K562 (cell line): ENCODE data around the gene KMT2A. TPM values are rescaled to one million over a fixed set of nuclear protein-coding genes. Genes with fewer than 3 reads are reported as not detected.
A peak's percentile ranks its signal among the peaks of the same experiment; 100 is the strongest.

Experiments
- ADNP ChIP-seq: fragments of 200-800 bp; sonication (Bioruptor generic); IDR thresholded peaks from 2 replicates; pipeline ENCODE4 v1.6.1; 2016; ENCODE audit warnings: missing genetic modification characterization, missing compliant biosample characterization
- CEBPB ChIP-seq: fragments of 450-650 bp; IDR thresholded peaks from 2 replicates; pipeline ENCODE4 v1.6.1; 2016; ENCODE audit warnings: missing genetic modification characterization, missing compliant biosample characterization
- DLX4 ChIP-seq: fragments of 250-450 bp; sonication (Bioruptor Pico); IDR thresholded peaks from 2 replicates; pipeline ENCODE4 v1.6.1; 2021; ENCODE audit warnings: mild to moderate bottlenecking
- FOXA3 ChIP-seq, 2 experiments: fragments of 450-650 bp in 1 of 2; sonication (generic) in 1 of 2; formaldehyde crosslinking; IDR thresholded peaks in 1 of 2; conservative IDR thresholded peaks in 1 of 2; 2 replicates each; pipeline versions ENCODE4 v1.4.0 to v1.8.0; 2020 to 2022; ENCODE audit warnings: mild to moderate bottlenecking in 2 of 2, missing genetic modification reagents in 1 of 2
- HDGF ChIP-seq: fragments of 450-650 bp; IDR thresholded peaks from 2 replicates; pipeline ENCODE4 v1.6.1; 2016
- HNRNPH1 ChIP-seq: fragments of 200-400 bp; formaldehyde crosslinking; optimal IDR thresholded peaks from 2 replicates; pipeline ENCODE3; 2017; ENCODE audit warnings: low read depth, mild to moderate bottlenecking, low read length, moderate library complexity
- KLF1 ChIP-seq: fragments of 450-650 bp; IDR thresholded peaks from 2 replicates; pipeline ENCODE4 v1.6.1; 2016; ENCODE audit warnings: missing genetic modification characterization, missing compliant biosample characterization
- SIRT6 ChIP-seq: IDR thresholded peaks from one replicate; pipeline ENCODE4 v1.6.1; 2012; ENCODE audit warnings: low read depth, mild to moderate bottlenecking, control low read depth, inconsistent platforms, low read length, moderate library complexity
- TARDBP ChIP-seq: fragments of 450-650 bp; IDR thresholded peaks from 2 replicates; pipeline ENCODE4 v1.6.1; 2016
- ZC3H8 ChIP-seq: fragments of 450-650 bp; IDR thresholded peaks from 2 replicates; pipeline ENCODE4 v1.6.1; 2017
- ZNF175 ChIP-seq: fragments of 200-800 bp; sonication (Bioruptor generic); IDR thresholded peaks from 2 replicates; pipeline ENCODE4 v1.6.1; 2016; ENCODE audit warnings: low read depth, mild to moderate bottlenecking, missing genetic modification characterization, missing compliant biosample characterization
- ZNF551 ChIP-seq: fragments of 250-450 bp; sonication (Bioruptor Pico); IDR thresholded peaks from 2 replicates; pipeline ENCODE4 v1.5.0; 2021; ENCODE audit warnings: mild to moderate bottlenecking, moderate library complexity
- ZNF583 ChIP-seq: fragments of 250-450 bp; sonication (Bioruptor Pico); IDR thresholded peaks from 2 replicates; pipeline ENCODE4 v1.4.0; 2020
- ZNF584 ChIP-seq: fragments of 200-800 bp; sonication (Bioruptor generic); IDR thresholded peaks from 2 replicates; pipeline ENCODE4 v1.6.1; 2016; ENCODE audit warnings: low read depth, mild to moderate bottlenecking, missing genetic modification characterization, missing compliant biosample characterization
- ZNF696 ChIP-seq: fragments of 250-450 bp; sonication (Bioruptor Pico); conservative IDR thresholded peaks from 2 replicates; pipeline ENCODE4 v1.4.0; 2020; ENCODE audit warnings: mild to moderate bottlenecking, moderate library complexity
- ZSCAN29 ChIP-seq: fragments of 450-650 bp; IDR thresholded peaks from 2 replicates; pipeline ENCODE4 v1.6.1; 2017
- polyA plus RNA-seq, 8 experiments: library from polyadenylated mRNA; depleted of rRNA in 4 of 8; stranded (reverse) in 5 of 8; unstranded in 3 of 8; fragments of >200 nt; fragmentation: Nextera tagmentation in 2 of 8; fragmentation: Illumina TruSeq in 1 of 8; extraction: Ambion mirVana in 2 of 8; extraction: Trizol in 1 of 8; gene quantifications; 2 replicates each; pipeline versions ENCODE4 v1.2.1 to v1.2.3, GENCODE V29; 2011 to 2014; ENCODE audit warnings: inconsistent platforms in 1 of 8, missing spikeins in 1 of 8
- total RNA-seq, 7 experiments: library from RNA; depleted of rRNA in 6 of 7; stranded (reverse); fragments of >200 nt in 6 of 7; fragmentation: Illumina TruSeq in 2 of 7; extraction: Trizol in 2 of 7; gene quantifications; 2 replicates each; pipeline versions ENCODE4 v1.2.1 to v1.2.3, GENCODE V29; 2011 to 2021; ENCODE audit warnings: low replicate concordance in 1 of 7
- TF ChIP-seq, protein P1 (sequence below): sonication (generic); formaldehyde crosslinking; IDR thresholded peaks from 2 replicates; pipeline ENCODE4 v1.8.1; 2023; ENCODE audit warnings: mild to moderate bottlenecking, missing genetic modification reagents
- TF ChIP-seq, protein P2 (sequence below), 2 experiments: fragments of 450-650 bp; conservative IDR thresholded peaks; 2 replicates each; pipeline ENCODE4 v1.6.1; 2017; ENCODE audit warnings: mild to moderate bottlenecking in 2 of 2, moderate library complexity in 2 of 2
- TF ChIP-seq, protein P3 (sequence below): fragments of 250-450 bp; sonication (Bioruptor Pico); IDR thresholded peaks from 2 replicates; pipeline ENCODE4 v1.5.0; 2021; ENCODE audit warnings: mild to moderate bottlenecking, moderate library complexity

The KMT2A gene
- total and polyA plus RNA-seq, 9 of the 15 experiments (the other 6 are each of a cell fraction or from before 2014, with no cell fraction given), result 9.6 to 59.9 (median 32.6) TPM

DNA sequence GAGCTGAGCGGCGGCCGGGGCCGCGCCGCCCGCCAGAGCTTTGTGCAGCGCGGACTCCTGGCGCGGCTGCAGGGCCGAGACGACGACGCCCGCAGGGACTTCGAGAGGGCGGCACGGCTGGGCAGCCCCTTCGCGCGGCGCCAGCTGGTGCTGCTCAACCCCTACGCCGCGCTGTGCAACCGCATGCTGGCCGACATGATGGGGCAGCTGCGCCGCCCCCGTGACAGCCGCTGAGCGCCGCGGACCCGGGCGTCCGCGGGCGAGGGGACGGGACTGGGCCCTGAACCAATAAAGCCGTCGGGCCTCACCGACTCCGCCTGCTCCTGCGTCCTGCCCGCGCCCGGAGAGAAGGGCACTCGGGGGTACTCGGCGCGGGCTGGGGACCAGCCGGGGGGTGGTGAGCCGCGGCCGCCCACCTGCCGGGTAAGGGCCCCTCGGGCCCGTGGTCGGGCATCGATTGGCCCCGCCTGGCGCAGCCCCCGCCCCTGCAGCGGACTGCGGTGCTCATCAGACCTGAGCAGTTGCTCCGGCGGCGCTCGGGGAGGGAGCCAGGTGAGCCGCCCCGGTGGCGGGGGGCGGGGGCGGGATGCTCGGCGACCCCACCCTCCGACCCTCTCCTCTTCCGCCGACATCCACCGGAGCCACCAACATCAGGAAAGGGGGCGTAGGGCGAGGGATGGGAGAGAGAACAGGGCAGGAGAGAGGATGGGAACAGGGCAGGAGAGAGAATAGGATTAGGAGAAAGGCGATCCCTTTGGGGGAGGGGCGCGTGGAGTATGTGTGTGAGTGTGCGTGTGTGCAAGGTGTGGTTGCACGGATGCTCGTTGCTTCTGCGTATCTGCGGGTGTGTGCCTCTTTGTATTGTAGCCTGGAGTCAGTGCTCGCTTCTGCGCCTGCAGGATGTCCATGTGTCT, 94.6 kb downstream of the KMT2A start, which contains the start of gene TMEM25 (continued):
- TF ChIP-seq ADNP (tag), result no peak
- no peak for TF ChIP-seq ZNF551 (CRISPR knock-in tag)
- TF ChIP-seq ZNF583 (CRISPR knock-in tag), result 0 out of 2 replicates have a peak, but pooled peaks have one; percentile 45
- no peak for TF ChIP-seq SIRT6
- TF ChIP-seq, protein P1, sequence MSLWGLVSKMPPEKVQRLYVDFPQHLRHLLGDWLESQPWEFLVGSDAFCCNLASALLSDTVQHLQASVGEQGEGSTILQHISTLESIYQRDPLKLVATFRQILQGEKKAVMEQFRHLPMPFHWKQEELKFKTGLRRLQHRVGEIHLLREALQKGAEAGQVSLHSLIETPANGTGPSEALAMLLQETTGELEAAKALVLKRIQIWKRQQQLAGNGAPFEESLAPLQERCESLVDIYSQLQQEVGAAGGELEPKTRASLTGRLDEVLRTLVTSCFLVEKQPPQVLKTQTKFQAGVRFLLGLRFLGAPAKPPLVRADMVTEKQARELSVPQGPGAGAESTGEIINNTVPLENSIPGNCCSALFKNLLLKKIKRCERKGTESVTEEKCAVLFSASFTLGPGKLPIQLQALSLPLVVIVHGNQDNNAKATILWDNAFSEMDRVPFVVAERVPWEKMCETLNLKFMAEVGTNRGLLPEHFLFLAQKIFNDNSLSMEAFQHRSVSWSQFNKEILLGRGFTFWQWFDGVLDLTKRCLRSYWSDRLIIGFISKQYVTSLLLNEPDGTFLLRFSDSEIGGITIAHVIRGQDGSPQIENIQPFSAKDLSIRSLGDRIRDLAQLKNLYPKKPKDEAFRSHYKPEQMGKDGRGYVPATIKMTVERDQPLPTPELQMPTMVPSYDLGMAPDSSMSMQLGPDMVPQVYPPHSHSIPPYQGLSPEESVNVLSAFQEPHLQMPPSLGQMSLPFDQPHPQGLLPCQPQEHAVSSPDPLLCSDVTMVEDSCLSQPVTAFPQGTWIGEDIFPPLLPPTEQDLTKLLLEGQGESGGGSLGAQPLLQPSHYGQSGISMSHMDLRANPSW (CRISPR knock-in tag), result peak; percentile 33; the same call in 1 of the 2 replicates
- TF ChIP-seq ZSCAN29, result no peak
- TF ChIP-seq ZNF696 (CRISPR knock-in tag), result no peak
- no peak for TF ChIP-seq TARDBP
- TF ChIP-seq ZNF175 (CRISPR knock-in tag), result no peak
- no peak for TF ChIP-seq HNRNPH1
- TF ChIP-seq ZNF584, result no peak
- TF ChIP-seq CEBPB (tag), result no peak
- no peak for TF ChIP-seq FOXA3 (CRISPR knock-in tag; conservative IDR thresholded peaks at IDR 0.05 in 1 of 2, IDR thresholded peaks at IDR 0.05 in 1 of 2)
- TF ChIP-seq, protein P2, sequence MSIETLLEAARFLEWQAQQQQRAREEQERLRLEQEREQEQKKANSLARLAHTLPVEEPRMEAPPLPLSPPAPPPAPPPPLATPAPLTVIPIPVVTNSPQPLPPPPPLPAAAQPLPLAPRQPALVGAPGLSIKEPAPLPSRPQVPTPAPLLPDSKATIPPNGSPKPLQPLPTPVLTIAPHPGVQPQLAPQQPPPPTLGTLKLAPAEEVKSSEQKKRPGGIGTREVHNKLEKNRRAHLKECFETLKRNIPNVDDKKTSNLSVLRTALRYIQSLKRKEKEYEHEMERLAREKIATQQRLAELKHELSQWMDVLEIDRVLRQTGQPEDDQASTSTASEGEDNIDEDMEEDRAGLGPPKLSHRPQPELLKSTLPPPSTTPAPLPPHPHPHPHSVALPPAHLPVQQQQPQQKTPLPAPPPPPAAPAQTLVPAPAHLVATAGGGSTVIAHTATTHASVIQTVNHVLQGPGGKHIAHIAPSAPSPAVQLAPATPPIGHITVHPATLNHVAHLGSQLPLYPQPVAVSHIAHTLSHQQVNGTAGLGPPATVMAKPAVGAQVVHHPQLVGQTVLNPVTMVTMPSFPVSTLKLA (conservative IDR thresholded peaks at IDR 0.05), result peak; percentile 52 to 78
- TF ChIP-seq DLX4 (CRISPR knock-in tag), result no peak
- TF ChIP-seq, protein P3, sequence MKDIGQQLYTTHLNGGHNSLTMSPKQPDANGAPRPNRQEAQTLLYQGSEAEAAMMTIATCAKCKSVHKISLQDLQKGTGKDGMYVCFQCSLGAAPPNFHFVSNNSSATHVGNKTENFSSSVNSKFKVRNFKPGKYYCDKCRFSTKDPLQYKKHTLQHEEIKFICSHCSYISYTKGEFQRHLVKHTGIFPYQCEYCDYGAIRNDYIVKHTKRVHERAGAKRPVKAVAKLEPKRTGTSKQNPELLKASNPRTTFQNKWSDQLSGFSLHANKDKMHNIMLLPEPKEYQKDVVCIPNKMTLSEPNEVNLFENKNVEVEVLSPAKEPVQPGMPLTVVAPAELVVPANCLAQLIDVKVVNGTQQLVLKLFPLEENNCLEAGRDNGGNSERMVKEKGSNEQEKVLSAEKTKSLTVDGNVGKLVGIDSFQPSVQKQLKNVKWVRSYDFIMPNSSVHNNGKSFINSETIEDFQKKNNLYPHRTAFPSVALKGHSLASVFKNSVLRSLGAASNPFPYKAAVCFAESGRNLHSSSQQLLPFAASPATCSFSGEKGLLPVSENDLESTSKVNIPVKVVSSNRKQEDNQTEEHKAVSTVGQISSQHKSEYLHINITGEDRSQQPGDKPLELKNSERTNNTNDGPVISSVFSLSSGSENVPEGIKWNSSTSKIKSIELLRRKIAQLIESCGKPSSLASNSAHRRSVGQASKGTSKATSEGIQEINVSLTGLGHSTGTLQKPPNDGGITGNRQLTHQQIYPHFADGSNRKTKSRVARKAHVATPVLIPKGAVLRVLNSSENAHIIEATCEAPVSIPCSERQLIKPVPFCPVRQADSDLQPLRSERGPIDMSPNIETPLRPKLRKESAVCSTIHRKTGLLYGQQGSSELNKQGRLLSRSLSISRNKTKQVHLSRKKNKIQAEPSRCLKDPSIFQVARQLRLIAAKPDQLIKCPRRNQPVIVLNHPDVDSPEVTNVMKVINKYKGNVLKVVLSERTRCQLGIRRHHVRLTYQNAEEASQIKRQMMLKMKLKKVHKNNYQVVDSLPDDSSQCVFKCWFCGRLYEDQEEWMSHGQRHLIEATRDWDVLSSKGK, result no peak
- no peak for TF ChIP-seq ZC3H8
- no peak for TF ChIP-seq KLF1 (tag)
- TF ChIP-seq HDGF, result 0 out of 2 replicates have a peak, but pooled peaks have one; percentile 36
